AG04449 (cell line): ENCODE data around the gene SUN5.

Source experiments
- CTCF ChIA-PET: fragments of 350-600 bp; formaldehyde crosslinking; extraction: SDS; loops from one replicate; lab custom pipeline; 2021; ENCODE audit warnings: antibody characterized with exemption; lab: Yijun Ruan, JAX
- POLR2A ChIA-PET: fragments of 400-600, 350-600 bp; formaldehyde crosslinking; extraction: SDS; loops from one replicate; lab custom pipeline; 2020; ENCODE audit warnings: antibody characterized with exemption, inconsistent platforms; lab: Yijun Ruan, JAX
- DNase-seq: peaks from one replicate; pipeline ENCODE4 v3.0.0-alpha.2; 2010; ENCODE audit warnings: low read depth, low spot score
- H3K4me3 ChIP-seq: 2 replicates; pipeline ENCODE4 v1.5.1; 2011; ENCODE audit warnings: low read depth, mild to moderate bottlenecking, control low read depth, low read length
- CTCF ChIP-seq: IDR thresholded peaks from one replicate; pipeline ENCODE4 v1.5.1; 2011; ENCODE audit warnings: mild to moderate bottlenecking, moderate library complexity, low read length, control low read depth, inconsistent platforms; ENCODE audit not compliant: insufficient read depth; ENCODE audit errors: missing control alignments

Gene SUN5

GRCh38 chr20:32980131-32980941 is 23.9 kb downstream of the SUN5 start:
- ChIA-PET POLR2A (no interaction called here), CTCF (no interaction called here)
- H3K4me3 ChIP-seq, result no peak overlapping the region
- DNase-seq, result no peak
- no peak for TF ChIP-seq CTCF

- POLR2A ChIA-PET, result no interaction called here
- H3K4me3 ChIP-seq, result no peak overlapping the region
- TF ChIP-seq CTCF, result no peak
- DNase-seq, result no peak
- CTCF ChIA-PET, result no interaction called here
Measured at GRCh38 chr20:32979201-32979998, 24.8 kb downstream of the SUN5 start.

- ChIA-PET CTCF (no interaction called here), POLR2A (no interaction called here)
- no peak for TF ChIP-seq CTCF
- no peak for DNase-seq
- no peak overlapping the region for H3K4me3 ChIP-seq
Measured at GRCh38 chr20:32978009-32978335, 26.3 kb downstream of the SUN5 start.

- H3K4me3 ChIP-seq, result no peak overlapping the region
- ChIA-PET POLR2A (no interaction called here), CTCF (no interaction called here)
- DNase-seq, result no peak
- no peak for TF ChIP-seq CTCF
Measured at GRCh38 chr20:32977281-32978008, 26.8 kb downstream of the SUN5 start.

- no peak for DNase-seq
- CTCF ChIA-PET, result no interaction called here
- POLR2A ChIA-PET, result no interaction called here
- H3K4me3 ChIP-seq, result no peak overlapping the region
- no peak for TF ChIP-seq CTCF
Measured at GRCh38 chr20:32976746-32977145, 27.5 kb downstream of the SUN5 start.
